Measurements from ENCODE around the gene SUGCT.

GRCh38 chr7:40622941-40623501, 488.2 kb downstream of the SUGCT start:
- TF ChIP-seq, protein P1, sequence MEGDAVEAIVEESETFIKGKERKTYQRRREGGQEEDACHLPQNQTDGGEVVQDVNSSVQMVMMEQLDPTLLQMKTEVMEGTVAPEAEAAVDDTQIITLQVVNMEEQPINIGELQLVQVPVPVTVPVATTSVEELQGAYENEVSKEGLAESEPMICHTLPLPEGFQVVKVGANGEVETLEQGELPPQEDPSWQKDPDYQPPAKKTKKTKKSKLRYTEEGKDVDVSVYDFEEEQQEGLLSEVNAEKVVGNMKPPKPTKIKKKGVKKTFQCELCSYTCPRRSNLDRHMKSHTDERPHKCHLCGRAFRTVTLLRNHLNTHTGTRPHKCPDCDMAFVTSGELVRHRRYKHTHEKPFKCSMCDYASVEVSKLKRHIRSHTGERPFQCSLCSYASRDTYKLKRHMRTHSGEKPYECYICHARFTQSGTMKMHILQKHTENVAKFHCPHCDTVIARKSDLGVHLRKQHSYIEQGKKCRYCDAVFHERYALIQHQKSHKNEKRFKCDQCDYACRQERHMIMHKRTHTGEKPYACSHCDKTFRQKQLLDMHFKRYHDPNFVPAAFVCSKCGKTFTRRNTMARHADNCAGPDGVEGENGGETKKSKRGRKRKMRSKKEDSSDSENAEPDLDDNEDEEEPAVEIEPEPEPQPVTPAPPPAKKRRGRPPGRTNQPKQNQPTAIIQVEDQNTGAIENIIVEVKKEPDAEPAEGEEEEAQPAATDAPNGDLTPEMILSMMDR (IDR thresholded peaks at IDR 0.05) = no peak
- TF ChIP-seq EP300 (IDR thresholded peaks at IDR 0.05) (no peak), POLR2AphosphoS5 (IDR thresholded peaks at IDR 0.05) (no peak), POLR2A (IDR thresholded peaks at IDR 0.05) (no peak)
